CD8-positive, alpha-beta memory T cell (primary cell): ENCODE measurements around the gene FBXO7. TPM values are rescaled to one million over a fixed set of nuclear protein-coding genes. Genes with fewer than 3 reads are reported as not detected.

Experiments used
- CTCF ChIA-PET: fragments of 350-600 bp; sonication (Branson Sonifier 250); formaldehyde crosslinking; loops from one replicate; lab custom pipeline; 2021; ENCODE audit warnings: antibody characterized with exemption; lab: Charles Lee
- POLR2A ChIA-PET: fragments of 350-600 bp; sonication (Branson Sonifier 250); formaldehyde crosslinking; loops from one replicate; lab custom pipeline; 2021; ENCODE audit warnings: antibody characterized with exemption; lab: Charles Lee
- DNase-seq, 5 donors: peaks; one replicate each; pipeline versions ENCODE4 v3.0.0 to v3.0.0-alpha.2; 2020 to 2022; ENCODE audit warnings: mixed read lengths in 1 of 5
- H3K27ac ChIP-seq: one replicate; pipeline ENCODE4 v1.7.0; 2013; ENCODE audit warnings: low read depth, mild to moderate bottlenecking, low read length, moderate library complexity
- H3K27me3 ChIP-seq: 2 replicates; pipeline ENCODE4 v1.7.0; 2013; ENCODE audit warnings: low read length, mild to moderate bottlenecking; ENCODE audit not compliant: insufficient read depth, poor library complexity, severe bottlenecking
- H3K36me3 ChIP-seq: 2 replicates; pipeline ENCODE4 v1.7.0; 2013; ENCODE audit warnings: mild to moderate bottlenecking, low read length, moderate library complexity; ENCODE audit not compliant: insufficient read depth
- H3K4me1 ChIP-seq: 2 replicates; pipeline ENCODE4 v1.7.0; 2013; ENCODE audit warnings: mild to moderate bottlenecking, low read length, moderate library complexity; ENCODE audit not compliant: insufficient read depth
- H3K4me3 ChIP-seq: 2 replicates; pipeline ENCODE4 v1.7.0; 2013; ENCODE audit warnings: mild to moderate bottlenecking, low read length
- H3K9me3 ChIP-seq: 2 replicates; pipeline ENCODE4 v1.7.0; 2013; ENCODE audit warnings: mild to moderate bottlenecking, low read length
- H3K27ac Mint-ChIP-seq, 8 donors: one replicate each; pipeline ENCODE4 v1.8.0; 2020 to 2021; ENCODE audit warnings: mixed read lengths in 8 of 8, mild to moderate bottlenecking in 6 of 8, inconsistent platforms in 3 of 8, moderate library complexity in 3 of 8
- H3K27me3 Mint-ChIP-seq, 2 donors: one replicate each; pipeline ENCODE4 v1.8.0; 2020 to 2021; ENCODE audit warnings: mixed read lengths in 2 of 2, mild to moderate bottlenecking in 1 of 2, moderate library complexity in 1 of 2
- H3K36me3 Mint-ChIP-seq, 3 donors: one replicate each; pipeline ENCODE4 v1.8.0; 2020 to 2021; ENCODE audit warnings: mixed read lengths in 3 of 3, inconsistent platforms in 1 of 3, mild to moderate bottlenecking in 1 of 3
- H3K4me1 Mint-ChIP-seq, 3 donors: one replicate each; pipeline ENCODE4 v1.8.0; 2020 to 2021; ENCODE audit warnings: mixed read lengths in 3 of 3, inconsistent platforms in 1 of 3, mild to moderate bottlenecking in 1 of 3
- H3K4me3 Mint-ChIP-seq, 7 donors: one replicate each; pipeline ENCODE4 v1.8.0; 2020 to 2021; ENCODE audit warnings: mixed read lengths in 7 of 7, mild to moderate bottlenecking in 6 of 7, moderate library complexity in 4 of 7, inconsistent platforms in 2 of 7
- H3K9me3 Mint-ChIP-seq, 5 donors: one replicate each; pipeline ENCODE4 v1.8.0; 2020 to 2022; ENCODE audit warnings: mixed read lengths in 5 of 5, mild to moderate bottlenecking in 3 of 5, moderate library complexity in 2 of 5, inconsistent platforms in 1 of 5
- polyA plus RNA-seq: library from polyadenylated mRNA; unstranded; fragments of 300-500 nt; fragmentation: Illumina TruSeq; gene quantifications from one replicate; pipeline ENCODE4 v1.2.3, GENCODE V29; 2021
- total RNA-seq, 2 experiments: library from RNA; stranded (reverse); gene quantifications; one replicate each; pipeline ENCODE4 v1.2.3, GENCODE V29; 2021

FBXO7 gene
- total and polyA plus RNA-seq, 3 experiments from 2014 or later = 79.7 to 166 (median 81.0) TPM

- H3K27ac ChIP-seq = no peak overlapping the region
- H3K4me1 ChIP-seq = no peaks in the 10 kb centered on the region
- H3K4me1 Mint-ChIP-seq = no peaks in the 10 kb centered on the region
- no peaks in the 10 kb centered on the region for H3K36me3 Mint-ChIP-seq
- H3K4me3 ChIP-seq = no peak overlapping the region
- no peaks in the 10 kb centered on the region for H3K36me3 ChIP-seq
- no peak overlapping the region for H3K4me3 Mint-ChIP-seq
- H3K27ac Mint-ChIP-seq = no peak overlapping the region
- DNase-seq = no peak
- ChIA-PET CTCF (interaction anchor here (1.6 to 2.7 kb wide), 3 partner anchors 10 to 270 kb away, joined by 5 to 10 read pairs (median 5); no protein-coding TSS in a partner anchor), POLR2A (no interaction called here)
- H3K9me3 ChIP-seq = no peaks in the 10 kb centered on the region
- H3K27me3 Mint-ChIP-seq = peaks cover 4 to 6% of the 10 kb centered on the region in 2 donors
- no peaks in the 10 kb centered on the region for H3K27me3 ChIP-seq
- H3K9me3 Mint-ChIP-seq = no peaks in the 10 kb centered on the region
Observed at GRCh38 chr22:32527756-32528155, 53.1 kb downstream of the FBXO7 start.

GRCh38 chr22:32528316-32528715 lies 53.7 kb downstream of the FBXO7 start:
- H3K36me3 ChIP-seq = no peaks in the 10 kb centered on the region
- Mint-ChIP-seq H3K27ac (no peak overlapping the region), H3K36me3 (no peaks in the 10 kb centered on the region), H3K4me1 (no peaks in the 10 kb centered on the region), H3K27me3 (peaks cover 4 to 10% of the 10 kb centered on the region in 2 donors), H3K9me3 (no peaks in the 10 kb centered on the region), H3K4me3 (no peak overlapping the region)
- ChIA-PET CTCF (interaction anchor here (0.7 to 2.7 kb wide), 6 partner anchors 9 to 269 kb away, joined by 3 to 10 read pairs (median 4); no protein-coding TSS in a partner anchor), POLR2A (no interaction called here)
- H3K9me3 ChIP-seq = no peaks in the 10 kb centered on the region
- no peak for DNase-seq
- H3K4me3 ChIP-seq = no peak overlapping the region
- no peak overlapping the region for H3K27ac ChIP-seq
- H3K4me1 ChIP-seq = no peaks in the 10 kb centered on the region
- no peaks in the 10 kb centered on the region for H3K27me3 ChIP-seq

GRCh38 chr22:32528984-32529982 lies 54.7 kb downstream of the FBXO7 start:
- Histone ChIP-seq H3K4me1 (no peaks in the 10 kb centered on the region), H3K4me3 (no peak overlapping the region), H3K27me3 (no peaks in the 10 kb centered on the region), H3K36me3 (no peaks in the 10 kb centered on the region), H3K27ac (no peak overlapping the region), H3K9me3 (no peaks in the 10 kb centered on the region)
- no peaks in the 10 kb centered on the region for H3K36me3 Mint-ChIP-seq
- POLR2A ChIA-PET = no interaction called here
- H3K4me3 Mint-ChIP-seq = no peak overlapping the region
- H3K27ac Mint-ChIP-seq = no peak overlapping the region
- no peaks in the 10 kb centered on the region for H3K4me1 Mint-ChIP-seq
- no peaks in the 10 kb centered on the region for H3K9me3 Mint-ChIP-seq
- peaks cover 4 to 15% of the 10 kb centered on the region in 2 donors for H3K27me3 Mint-ChIP-seq
- CTCF ChIA-PET = interaction anchor here (0.7 to 2.7 kb wide), 5 partner anchors 8 to 268 kb away, joined by 3 to 10 read pairs (median 3); no protein-coding TSS in a partner anchor
- peak; percentile 19 to 63 (median 37) for DNase-seq

- Histone ChIP-seq H3K36me3 (no peaks in the 10 kb centered on the region), H3K4me3 (no peak overlapping the region), H3K27ac (no peak overlapping the region), H3K27me3 (no peaks in the 10 kb centered on the region), H3K4me1 (no peaks in the 10 kb centered on the region), H3K9me3 (no peaks in the 10 kb centered on the region)
- POLR2A ChIA-PET = no interaction called here
- H3K36me3 Mint-ChIP-seq = no peaks in the 10 kb centered on the region
- H3K27ac Mint-ChIP-seq = peak overlapping the region in 1 of 8 donors; percentile 91
- peaks cover 9 to 18% of the 10 kb centered on the region in 2 donors for H3K27me3 Mint-ChIP-seq
- CTCF ChIA-PET = no interaction called here
- no peak for DNase-seq
- H3K4me3 Mint-ChIP-seq = no peak overlapping the region
- H3K4me1 Mint-ChIP-seq = no peaks in the 10 kb centered on the region
- H3K9me3 Mint-ChIP-seq = no peaks in the 10 kb centered on the region
Observed at GRCh38 chr22:32531228-32531627, 56.6 kb downstream of the FBXO7 start.

- H3K9me3 ChIP-seq = no peaks in the 10 kb centered on the region
- no peaks in the 10 kb centered on the region for H3K9me3 Mint-ChIP-seq
- no peaks in the 10 kb centered on the region for H3K27me3 ChIP-seq
- POLR2A ChIA-PET = no interaction called here
- CTCF ChIA-PET = no interaction called here
- peaks cover 9 to 18% of the 10 kb centered on the region in 2 donors for H3K27me3 Mint-ChIP-seq
- no peak overlapping the region for H3K27ac Mint-ChIP-seq
- no peaks in the 10 kb centered on the region for H3K4me1 Mint-ChIP-seq
- H3K36me3 Mint-ChIP-seq = no peaks in the 10 kb centered on the region
- no peak for DNase-seq
- H3K4me3 Mint-ChIP-seq = no peak overlapping the region
- no peak overlapping the region for H3K27ac ChIP-seq
- no peak overlapping the region for H3K4me3 ChIP-seq
- H3K4me1 ChIP-seq = no peaks in the 10 kb centered on the region
- no peaks in the 10 kb centered on the region for H3K36me3 ChIP-seq
Observed at GRCh38 chr22:32531931-32532819, 57.6 kb downstream of the FBXO7 start.

DNA sequence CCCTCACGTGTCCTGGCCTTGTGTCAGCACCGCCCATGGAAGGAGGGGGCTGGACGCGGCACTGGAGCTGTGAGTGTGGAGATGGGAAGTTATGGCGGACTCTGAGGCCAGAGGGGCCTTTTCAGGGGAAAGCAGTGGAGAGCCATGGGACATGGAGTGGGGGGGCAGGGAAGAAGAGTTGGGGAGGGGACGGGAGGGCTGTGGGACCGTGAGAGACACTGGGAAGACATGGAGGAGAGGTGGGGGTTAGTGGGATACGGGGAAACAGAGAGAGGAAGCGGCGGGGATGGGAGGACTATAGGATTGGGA lies 58.2 kb downstream of the FBXO7 start:
- CTCF ChIA-PET = no interaction called here
- H3K9me3 Mint-ChIP-seq = no peaks in the 10 kb centered on the region

GRCh38 chr22:32533265-32534111 lies 58.9 kb downstream of the FBXO7 start:
- Histone ChIP-seq H3K4me3 (no peak overlapping the region), H3K27me3 (no peaks in the 10 kb centered on the region), H3K27ac (no peak overlapping the region), H3K9me3 (no peaks in the 10 kb centered on the region), H3K4me1 (no peaks in the 10 kb centered on the region), H3K36me3 (no peaks in the 10 kb centered on the region)
- no peak for DNase-seq
- Mint-ChIP-seq H3K27ac (no peak overlapping the region), H3K4me3 (no peak overlapping the region), H3K27me3 (peaks cover 12 to 22% of the 10 kb centered on the region in 2 donors), H3K36me3 (no peaks in the 10 kb centered on the region), H3K9me3 (peaks cover 0 to 2% (median 0%) of the 10 kb centered on the region in 5 donors), H3K4me1 (no peaks in the 10 kb centered on the region)
- ChIA-PET POLR2A (no interaction called here), CTCF (no interaction called here)

More for the DNA sequence above, 58.2 kb downstream of the FBXO7 start:
- Histone ChIP-seq H3K4me1 (no peaks in the 10 kb centered on the region), H3K36me3 (no peaks in the 10 kb centered on the region), H3K27ac (no peak overlapping the region), H3K27me3 (no peaks in the 10 kb centered on the region), H3K9me3 (no peaks in the 10 kb centered on the region), H3K4me3 (no peak overlapping the region)
- Mint-ChIP-seq H3K27me3 (peaks cover 9 to 18% of the 10 kb centered on the region in 2 donors), H3K36me3 (no peaks in the 10 kb centered on the region), H3K4me1 (no peaks in the 10 kb centered on the region), H3K27ac (no peak overlapping the region), H3K4me3 (no peak overlapping the region)
- POLR2A ChIA-PET = no interaction called here
- DNase-seq = no peak
